SW 1271 (cell line): ENCODE results near the gene TMEM252.
A peak's percentile ranks its signal among the peaks of the same experiment; 100 is the strongest.

Experiments
- DNase-seq, 2 experiments: peaks; one replicate each; lab custom pipeline; 2025; lab: John Stamatoyannopoulos, UW

TMEM252 gene

DNA sequence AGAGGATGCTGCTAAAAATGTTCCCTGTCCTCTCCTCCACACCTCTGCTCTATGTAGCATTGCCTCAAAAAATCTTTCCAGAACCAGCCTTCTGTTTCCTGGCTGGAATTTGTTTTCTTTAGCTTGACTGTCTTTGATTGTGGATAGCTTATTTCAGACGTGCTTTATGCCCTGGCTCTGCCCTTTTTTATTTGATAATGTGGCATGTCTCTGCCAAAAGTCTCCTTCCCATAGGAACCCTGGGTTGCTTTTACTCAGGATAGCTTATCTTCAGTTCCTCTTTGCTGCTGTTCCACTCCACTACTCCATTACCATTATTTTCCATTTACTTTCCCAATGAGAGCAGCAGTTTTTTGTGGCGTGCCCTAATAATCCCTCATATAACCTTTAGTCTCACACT is 885 bp upstream of the TMEM252 start:
- DNase-seq = no peak

DNA sequence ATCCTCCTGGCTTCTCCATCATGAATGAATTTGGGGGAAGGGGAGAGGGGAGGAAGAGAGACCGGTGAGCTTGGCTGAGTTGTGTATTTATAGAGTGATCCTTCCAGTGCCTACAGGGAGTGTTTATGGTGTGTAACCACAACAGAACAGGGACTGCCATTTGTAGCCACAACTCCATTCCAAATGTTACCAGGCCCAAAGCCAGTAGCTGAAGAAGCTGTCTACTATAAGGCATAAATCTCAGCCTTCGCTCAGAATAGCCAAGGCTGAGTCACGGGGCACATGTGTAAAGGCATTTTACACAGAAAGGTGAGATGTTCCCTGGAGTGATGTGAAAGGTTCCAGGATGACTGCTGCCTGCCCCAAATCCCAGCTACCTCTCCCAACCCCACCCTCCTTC is 2.5 kb downstream of the TMEM252 start:
- DNase-seq = no peak

DNA sequence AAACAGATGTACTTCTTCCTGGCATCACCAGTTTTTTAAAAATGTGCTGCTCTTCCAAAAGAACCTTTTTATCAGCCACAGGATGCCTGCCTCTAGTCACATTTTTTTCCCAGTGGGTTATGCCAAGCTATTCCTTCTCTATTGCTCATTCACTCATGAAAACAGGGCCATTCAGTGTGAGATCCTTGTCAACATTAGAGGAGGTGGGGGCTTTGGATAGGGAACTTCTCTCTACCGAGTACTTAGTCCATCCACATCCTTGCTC is 3.1 kb downstream of the TMEM252 start:
- no peak for DNase-seq

DNA sequence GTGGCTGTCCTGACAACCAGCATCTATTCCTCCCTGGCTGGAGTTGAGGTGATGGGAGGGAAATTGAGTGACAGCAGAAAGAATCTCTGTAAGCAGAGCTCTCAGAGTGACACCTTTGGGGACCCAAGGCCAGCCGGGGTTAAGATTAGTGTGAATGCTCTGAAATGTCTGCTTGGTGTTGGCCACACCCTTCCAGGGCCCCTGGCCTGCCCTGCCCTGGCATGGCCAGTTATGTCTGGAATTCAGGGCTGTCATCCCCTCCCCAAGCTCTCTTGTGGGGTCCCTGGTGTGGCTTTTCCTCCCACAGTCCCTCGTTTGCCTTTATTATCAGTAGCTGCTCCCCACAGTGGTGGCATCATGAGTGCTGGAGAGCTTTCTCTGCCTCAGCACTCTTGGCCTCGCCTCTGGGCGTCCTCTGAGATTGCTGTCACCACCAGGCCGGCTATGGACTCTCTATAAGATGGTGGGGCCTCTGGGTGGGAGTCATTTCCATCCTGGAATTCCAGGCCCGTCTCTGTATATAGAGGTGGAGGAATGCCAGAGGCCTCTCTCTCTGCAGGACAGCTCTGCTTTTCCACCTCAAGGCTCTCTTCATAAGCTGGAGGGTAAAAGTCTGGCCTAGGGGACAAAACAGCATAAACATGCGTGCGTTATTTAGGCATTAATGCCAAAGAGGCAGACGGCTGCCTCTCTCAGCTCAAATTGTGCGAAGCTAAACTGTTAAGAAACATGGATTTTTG is 3.6 kb downstream of the TMEM252 start:
- no peak for DNase-seq

DNA sequence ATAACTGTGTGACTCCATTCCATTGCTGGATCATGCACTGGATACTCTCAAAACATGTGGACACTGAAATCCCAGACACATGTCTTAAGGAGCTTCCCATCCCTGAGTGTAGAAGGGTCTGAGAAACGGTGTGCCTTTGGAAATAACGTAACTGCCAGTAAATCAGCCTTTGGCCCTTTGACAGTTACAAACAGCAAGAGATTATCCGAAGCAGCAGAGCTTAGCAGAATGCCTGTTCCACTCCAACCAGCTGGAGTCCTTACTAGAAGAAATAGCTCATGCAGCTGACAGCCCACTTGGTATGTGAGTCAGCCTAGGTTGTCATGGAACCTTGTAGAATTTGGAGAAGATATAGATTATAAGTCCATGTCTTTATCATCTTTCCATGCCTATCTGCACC is 7.0 kb downstream of the TMEM252 start:
- no peak for DNase-seq

DNA sequence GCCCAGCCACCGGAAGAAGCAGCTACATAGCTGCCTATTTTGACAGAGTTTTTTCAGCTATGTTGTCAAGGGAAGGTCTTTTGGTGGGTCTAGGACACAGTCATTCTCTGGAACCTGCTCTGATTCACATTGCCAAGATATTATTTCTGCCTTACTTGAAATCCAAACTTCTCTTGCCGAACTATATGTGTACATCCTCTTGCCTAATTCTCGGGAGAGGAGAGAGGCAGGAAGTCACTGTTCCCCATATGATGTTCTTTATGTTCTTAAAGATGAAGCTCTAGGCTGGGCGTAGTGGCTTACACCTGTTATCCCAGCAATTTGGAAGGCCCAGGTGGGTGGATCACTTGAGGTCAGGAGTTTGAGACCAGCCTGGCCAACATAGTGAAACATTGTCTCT is 8.6 kb downstream of the TMEM252 start:
- no peak for DNase-seq

DNA sequence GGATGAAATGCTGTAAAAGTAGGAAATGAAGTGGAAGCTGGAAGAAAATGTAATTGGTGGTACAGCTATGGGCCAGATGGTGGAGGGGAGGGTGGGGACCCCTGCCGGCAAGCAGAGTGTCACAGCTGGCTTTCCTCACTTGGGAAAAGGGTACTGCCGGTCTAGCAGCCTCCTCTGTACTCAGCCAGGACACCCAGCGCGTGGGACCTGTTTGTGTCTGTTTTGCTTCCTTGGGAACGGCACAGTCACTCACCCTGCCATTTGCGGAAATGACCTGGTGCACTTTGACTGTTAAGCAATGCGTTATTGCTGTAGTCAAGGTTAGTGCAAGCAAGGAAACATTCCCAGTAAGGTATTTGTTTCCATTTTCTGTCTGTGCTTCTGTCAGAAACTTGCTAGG is 10.1 kb downstream of the TMEM252 start:
- DNase-seq = no peak

DNA sequence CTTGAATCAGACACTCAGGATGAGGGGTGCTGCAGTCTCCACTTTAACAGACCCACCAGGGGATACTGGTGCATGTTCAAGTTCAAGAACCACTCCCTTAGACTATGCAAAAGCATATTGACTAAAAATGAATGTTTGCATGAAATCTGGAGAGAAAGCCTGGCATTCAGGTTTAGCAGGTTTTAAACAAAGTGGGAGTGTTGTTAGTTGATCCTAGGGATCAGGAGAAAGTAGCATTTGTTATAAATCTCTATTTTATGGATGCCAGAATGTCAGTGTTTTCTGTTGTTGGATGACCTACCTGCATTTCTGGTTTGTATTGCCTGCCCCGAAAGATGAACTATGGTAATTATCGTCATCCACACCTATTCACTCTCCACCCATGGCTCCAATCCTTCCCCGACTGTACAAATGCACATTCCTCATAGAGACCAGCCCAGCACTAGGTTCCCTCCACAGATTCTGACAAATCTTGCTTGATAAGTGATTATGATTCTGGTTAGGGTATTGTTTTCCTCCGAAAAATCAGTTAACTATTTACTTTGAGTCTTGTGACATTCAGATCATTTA is 17.2 kb downstream of the TMEM252 start:
- DNase-seq = no peak

DNA sequence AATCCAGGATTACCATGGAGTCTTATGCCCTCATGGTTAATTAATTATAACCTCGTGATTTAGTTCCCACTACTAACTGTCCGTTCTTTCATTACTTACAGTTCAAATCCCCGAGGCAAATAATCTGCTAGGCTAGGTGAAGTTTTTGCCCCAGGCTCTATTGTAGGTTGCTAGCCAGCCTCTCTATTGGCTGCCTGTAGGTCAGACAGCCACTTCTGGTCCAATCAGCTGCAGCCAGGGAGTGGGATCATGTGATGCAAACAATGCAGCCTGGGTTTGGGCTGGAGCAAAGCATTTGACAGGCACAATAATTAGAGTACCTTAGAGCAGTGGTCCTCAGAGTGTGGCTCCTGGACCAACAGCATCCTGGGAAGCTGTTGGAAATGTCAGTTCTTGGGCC is 17.7 kb downstream of the TMEM252 start:
- no peak for DNase-seq

DNA sequence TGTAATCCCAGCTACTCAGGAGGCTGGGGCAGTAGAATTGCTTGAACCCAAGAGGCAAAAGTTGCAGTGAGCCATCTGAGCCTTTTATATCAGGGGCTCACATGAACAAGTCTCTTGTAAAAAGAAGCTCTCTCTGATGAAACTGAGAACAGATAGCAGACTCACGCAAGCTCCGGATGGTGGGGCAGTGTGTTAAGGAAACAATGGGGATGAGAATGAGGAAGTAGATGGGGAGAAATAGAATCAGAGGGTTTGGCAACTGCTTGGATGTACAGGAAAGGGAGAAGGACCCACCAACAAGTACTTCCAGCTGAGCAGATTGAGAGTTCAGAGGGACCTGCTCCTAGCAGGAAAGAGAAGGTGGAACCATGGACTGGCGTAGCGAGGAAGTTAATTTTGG is 18.6 kb downstream of the TMEM252 start:
- no peak for DNase-seq

DNA sequence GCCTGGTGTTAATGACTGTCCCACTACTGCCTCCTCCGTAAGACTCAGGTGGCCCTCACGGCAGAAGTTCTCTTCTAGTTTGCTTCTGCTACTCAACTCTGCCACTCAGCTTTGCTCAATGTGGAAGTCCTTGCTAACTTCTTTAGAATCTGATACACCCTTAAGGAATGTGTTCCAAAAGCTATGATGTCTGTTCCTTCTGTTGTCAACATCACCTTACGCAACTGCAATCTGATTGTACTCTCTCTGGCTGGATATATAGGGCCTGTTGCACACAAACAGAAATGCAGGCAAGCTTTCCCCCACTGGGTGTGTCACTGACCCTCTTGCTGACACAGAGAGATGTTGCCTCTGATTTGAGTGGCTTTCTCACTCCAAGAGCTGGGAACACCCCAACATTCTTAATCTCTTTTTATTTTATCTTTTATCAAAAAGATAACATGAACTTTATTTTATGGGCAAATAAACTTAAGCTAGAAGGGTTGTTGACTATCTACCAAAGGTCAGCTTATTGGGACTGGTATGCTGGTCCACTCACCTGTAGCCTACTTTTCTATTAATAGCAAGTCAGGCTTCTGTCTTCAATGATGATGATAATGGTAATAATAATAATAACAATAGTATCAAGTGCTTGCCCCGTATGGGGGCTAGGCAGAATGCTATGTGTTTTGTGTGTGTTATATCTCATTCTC is 25.2 kb downstream of the TMEM252 start:
- no peak for DNase-seq

DNA sequence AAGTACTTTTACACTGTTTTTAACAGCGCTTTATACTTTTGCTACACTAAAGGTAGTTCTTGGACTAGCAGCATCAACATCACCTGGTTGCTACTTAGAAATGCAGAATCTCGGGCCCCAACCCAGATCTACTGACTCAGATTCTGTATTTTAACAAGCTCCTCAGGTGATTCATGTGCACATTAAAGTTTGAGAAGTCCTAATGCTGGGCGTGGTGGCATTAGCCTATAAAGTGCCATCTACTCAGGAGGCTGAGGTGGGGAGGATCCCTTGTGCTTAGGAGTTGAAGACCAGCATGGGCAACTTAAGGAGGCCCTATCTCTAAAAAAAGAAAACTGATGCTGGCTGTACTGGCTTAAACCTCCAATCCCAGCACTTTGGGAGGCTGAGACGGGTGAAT is 26.7 kb downstream of the TMEM252 start:
- DNase-seq = no peak

DNA sequence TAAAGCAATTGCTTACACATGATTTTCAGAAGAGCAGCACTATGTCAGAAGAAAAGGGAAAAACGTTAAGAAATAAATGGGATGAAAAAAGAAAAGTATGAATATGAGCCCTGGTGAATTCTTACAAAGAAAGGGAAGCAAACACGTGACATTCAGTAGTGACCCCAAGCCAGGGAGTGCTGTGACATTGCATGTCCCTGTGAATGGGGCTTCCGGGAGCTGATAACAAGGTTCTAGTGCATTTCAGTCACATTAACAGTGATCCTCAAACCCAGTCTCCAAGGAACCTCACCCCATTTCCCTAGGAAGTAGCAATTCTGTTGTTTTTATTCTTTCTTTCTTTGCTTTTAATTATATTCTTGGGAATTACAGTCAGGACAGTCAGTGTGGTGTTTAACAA is 27.3 kb downstream of the TMEM252 start:
- no peak for DNase-seq

DNA sequence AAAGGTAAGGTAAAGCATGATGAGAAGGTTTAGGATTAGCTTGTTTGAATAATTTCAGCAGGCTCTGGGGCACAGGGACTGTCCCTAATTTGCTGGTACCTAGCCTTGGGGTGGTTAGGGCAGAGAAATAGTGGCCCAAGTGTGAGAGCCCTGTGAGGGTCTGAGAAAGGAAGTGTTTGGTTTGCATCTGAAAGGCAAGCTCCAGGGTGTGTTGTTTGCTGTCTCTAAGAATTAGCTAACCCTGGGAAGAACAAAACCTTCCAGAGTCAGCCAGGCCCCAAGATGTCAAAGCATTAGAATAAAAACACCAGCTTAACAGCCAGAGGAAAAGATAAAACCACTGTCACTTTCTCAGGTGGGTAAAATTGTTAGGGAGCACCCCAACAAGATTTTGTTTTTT is 31.0 kb downstream of the TMEM252 start:
- no peak for DNase-seq

DNA sequence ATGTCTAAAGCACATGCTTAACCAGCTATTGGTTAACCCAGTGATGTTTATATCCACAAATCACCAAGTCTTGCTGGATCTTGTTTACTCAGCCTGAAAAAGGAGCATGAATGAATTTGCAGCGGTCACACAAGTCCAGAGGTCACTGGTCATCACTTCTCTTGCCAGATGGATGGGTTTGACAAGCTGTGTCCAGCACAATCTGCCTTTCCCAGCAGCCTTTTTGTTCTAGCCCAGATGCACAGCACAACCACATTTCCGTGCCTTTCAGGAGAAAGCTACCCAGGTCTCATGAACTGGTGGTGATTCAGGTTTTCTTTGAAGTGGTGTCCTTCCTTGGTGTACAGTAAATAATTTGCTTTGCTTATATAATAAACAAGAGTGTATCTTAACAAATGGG is 32.1 kb downstream of the TMEM252 start:
- DNase-seq = no peak

DNA sequence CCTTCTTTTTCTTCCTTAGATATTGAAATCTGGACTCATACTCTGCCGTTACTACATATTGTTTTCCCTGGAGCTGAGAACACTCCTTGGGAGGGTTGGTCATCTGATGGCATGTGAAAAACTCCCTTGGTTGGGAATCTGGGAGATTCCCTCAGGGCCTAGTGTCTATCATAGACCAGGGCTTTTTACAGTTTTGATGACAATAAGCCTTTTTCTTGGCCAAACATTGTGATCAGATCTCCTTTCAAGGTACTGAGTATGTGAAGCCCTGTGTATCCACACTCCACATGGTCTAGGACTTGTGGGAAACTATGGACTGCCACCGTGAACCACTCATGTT is 32.9 kb downstream of the TMEM252 start:
- DNase-seq = no peak

DNA sequence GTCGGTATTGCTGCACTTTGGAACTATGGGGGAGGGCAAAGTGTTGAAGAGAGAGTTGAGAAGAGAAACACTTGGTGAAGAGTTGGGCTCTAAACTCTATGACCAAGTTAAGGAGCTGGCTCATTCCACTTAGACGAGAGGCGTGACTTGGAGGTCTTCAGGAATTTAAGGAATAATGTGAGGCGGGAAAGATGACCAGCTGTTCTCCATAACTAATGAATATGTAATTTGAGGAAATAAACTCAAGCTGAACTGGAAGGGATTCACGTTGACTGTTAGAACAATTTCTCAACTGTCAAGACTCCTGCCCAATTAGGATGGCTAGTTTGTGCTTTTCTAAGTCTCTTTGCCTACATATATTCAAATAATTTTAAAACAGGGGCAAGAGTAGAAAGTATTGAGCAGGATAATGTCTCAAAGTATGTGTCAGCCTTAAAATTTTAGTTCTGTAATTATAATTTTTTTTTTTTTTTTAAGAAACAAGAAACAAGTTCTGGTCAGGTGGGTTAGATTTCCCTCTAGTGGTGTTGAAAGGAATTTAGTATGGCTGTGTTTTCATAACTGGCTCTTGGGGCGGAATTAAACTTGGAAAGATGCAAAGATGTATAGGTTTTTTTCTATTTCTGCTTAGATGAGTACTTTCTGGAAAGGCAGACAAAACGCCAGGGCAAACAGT is 33.4 kb downstream of the TMEM252 start:
- peak in 1 of 2 experiments; percentile 47 for DNase-seq

DNA sequence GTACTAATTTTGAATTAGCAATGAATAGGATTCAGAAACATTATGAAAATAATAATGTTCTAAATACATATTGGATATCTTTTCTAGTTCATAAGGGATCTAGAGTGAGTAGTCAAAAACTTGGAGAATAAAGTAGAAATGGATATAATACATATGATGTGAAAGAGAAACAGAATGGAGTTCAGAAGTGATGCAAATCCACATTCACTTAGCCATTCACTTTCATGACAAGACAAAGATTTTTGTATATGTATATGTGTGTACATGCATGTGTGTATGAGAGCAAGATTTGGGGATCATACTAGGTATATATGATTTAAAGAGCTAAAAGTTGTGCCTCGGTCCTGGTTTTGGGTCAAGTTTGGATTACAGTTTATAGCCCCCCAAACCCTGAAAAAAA is 34.1 kb downstream of the TMEM252 start:
- DNase-seq = no peak

DNA sequence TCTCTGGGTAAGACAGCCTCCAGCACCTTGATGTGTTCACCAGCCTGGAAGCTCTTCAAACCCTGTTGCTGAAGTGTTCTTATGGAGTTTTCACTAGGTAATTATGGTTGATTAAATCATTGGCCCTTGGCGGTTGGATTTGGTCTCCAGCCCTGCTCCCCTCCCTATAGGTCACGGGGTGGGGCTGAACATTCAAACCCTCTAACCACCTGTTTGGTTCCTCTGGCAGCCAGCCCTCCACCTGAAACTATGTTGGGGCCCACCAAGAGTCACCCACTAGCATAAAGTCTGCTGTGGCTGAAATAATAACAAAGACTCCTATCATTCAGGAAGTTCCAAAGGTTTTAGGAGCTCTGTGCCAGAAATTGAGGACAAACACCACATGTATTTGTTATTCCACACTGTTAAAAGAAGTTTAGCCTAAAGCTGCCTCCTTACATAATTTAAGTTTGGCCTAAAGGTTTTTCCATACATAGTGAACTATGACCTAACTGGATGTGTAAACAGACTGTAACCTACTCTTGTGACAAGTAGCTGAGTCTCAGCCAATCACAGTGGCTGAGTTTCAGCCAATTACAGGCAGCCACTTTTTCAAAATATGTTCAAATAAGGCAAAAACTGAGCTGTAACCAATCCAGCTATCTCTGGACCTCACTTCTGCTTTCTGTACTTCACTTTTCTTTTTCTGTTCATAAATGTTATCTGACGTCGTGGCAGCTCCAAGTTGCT is 34.8 kb downstream of the TMEM252 start:
- DNase-seq = no peak

DNA sequence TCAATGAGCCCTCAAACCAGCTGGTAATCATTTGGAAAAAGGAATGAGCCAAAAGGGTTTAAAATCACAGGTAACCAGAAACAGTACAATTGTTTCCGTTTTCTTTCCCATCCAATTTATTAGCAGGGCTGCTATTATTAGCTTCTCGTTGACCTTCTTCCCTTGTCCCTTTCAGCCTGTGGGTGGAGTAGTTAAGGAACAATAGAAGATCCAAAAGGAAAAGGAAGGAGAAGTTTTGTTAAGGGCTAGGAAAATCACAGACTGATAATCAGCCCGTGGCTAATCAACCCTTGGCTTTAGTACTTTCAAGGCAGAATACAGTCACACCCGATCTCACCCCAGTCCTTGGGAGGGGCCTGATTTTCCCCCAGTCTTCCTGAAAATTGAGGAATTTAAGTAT is 38.4 kb downstream of the TMEM252 start:
- no peak for DNase-seq

DNA sequence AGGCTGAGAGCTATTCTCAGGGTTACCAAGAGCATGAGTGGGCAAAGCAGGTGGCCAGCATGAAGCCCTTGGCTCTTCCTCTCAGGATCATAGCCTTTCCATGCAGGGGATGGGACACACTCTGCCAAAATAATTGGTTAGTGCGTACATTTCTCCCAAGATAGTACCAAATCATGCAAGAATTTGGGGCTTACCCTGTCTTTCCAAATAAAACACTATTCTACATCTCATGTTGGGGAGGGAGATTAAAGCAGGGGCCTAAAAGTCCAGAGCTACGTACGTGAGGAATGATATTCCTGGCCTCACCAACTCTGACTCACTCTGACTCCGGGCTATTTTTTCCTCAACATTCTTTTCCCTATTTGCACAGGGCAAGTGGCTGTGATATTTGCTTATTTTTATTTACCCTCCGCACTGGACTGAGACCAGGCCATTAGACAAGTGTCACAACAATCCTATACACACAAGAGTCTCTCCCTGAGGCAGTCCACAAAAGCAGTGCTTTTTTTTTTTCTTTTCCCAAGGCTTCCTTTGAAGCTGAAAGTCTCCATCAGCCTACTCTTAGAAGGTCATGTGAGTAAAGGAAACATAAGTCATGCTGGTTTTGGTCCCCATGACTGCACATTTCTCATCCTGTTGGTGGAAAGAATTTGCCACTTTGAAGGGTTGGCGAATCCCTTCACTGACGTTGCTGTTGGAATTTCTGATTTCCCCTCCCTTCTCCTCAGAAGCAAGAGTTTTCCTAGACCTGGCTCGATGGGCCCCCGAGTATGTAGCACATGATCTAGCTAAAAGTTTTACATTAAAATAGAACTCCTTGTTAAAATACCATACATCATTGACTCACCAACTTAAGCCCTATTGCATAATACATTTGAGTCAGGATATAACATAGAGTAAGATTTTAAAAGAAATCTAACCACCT is 40.0 kb downstream of the TMEM252 start:
- no peak for DNase-seq

DNA sequence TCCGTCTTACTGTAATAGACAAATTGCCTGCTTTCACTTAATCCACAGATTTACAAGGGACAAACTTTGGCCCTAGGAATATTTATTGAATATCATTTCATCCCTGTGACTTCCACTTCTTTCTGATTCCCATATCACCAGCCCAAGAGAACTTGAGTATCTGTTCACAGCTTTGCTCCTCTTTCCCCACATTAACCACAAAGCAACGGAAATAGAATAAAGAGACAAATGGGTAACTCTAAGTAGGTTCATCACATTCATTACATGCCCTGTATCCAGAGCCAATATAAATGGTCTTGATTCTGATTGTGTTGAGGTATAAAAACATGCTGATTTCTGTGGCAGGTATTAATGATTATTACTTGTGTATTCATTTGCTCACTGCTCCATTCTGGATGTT is 41.9 kb downstream of the TMEM252 start:
- DNase-seq = no peak
